Spleen (tissue), 7 donors: ENCODE results near the gene SPDEF.

Experiments
- CTCF ChIP-seq, 11 experiments: fragments of 200-600 bp in 7 of 11; fragments of 450-650 bp in 4 of 11; sonication (generic) in 4 of 11; IDR thresholded peaks in 8 of 11; conservative IDR thresholded peaks in 3 of 11; 1 replicate in 7 of 11; 2 replicates in 4 of 11; pipeline versions ENCODE4 v1.4.0 to v1.8.0; 2016 to 2021; ENCODE audit warnings: antibody characterized with exemption in 11 of 11, inconsistent platforms in 4 of 11, mild to moderate bottlenecking in 1 of 11
- POLR2A ChIP-seq, 3 donors: fragments of 450-650 bp; IDR thresholded peaks; one replicate each; pipeline ENCODE4 v1.5.1; 2017; ENCODE audit warnings: antibody characterized with exemption in 3 of 3, mild to moderate bottlenecking in 1 of 3
- POLR2AphosphoS5 ChIP-seq, 3 donors: sonication (generic); formaldehyde crosslinking; IDR thresholded peaks; one replicate each; pipeline ENCODE4 v1.5.1; 2017; ENCODE audit warnings: antibody characterized with exemption in 3 of 3
- donor health status: DM: no; HTN: no; CAD: no; lungs with moderate emphysema.
- donor health status: DM: no; HTN: no; CAD: no.
- donor health status: DM: no; HTN: no; CAD: no.

GRCh38 chr6:34551720-34552119, 4.4 kb downstream of the SPDEF start:
- TF ChIP-seq CTCF (IDR thresholded peaks at IDR 0.05 in 8 of 11, conservative IDR thresholded peaks at IDR 0.05 in 3 of 11) = no peak
- TF ChIP-seq POLR2A (IDR thresholded peaks at IDR 0.05) = no peak
- TF ChIP-seq POLR2AphosphoS5 (IDR thresholded peaks at IDR 0.05) = no peak
